K562 (cell line): ENCODE results near the gene DDR1. TPM values are rescaled to one million over a fixed set of nuclear protein-coding genes. Genes with fewer than 3 reads are reported as not detected.

ENCODE experiments used
- ATAC-seq: fragments of 200-7000 bp; cut with Tn5 transposase; 3 replicates; pipeline ENCODE4 v1.9.1; 2020; ENCODE audit warnings: moderate library complexity
- BruUV-seq: library from RNA; stranded (reverse); fragments of 400-500 nt; replicated peaks from 2 replicates; lab custom pipeline; 2021; lab: Mats Ljungman, UMichigan
- CTCF ChIA-PET: fragments of 300-600 bp; formaldehyde crosslinking; extraction: SDS; loops from one replicate; lab custom pipeline; 2021; ENCODE audit warnings: low intra/inter-chr PET ratio; lab: Yijun Ruan, JAX
- POLR2A ChIA-PET: fragments of 300-600, 350-650 bp; sonication (Branson Sonifier 250); formaldehyde crosslinking; extraction: SDS; loops from one replicate; lab custom pipeline; 2021; ENCODE audit warnings: antibody characterized with exemption, inconsistent platforms; lab: Yijun Ruan, JAX
- DNase-seq, 4 experiments: peaks; one replicate each; pipeline versions ENCODE4 v3.0.0 to v3.0.0-alpha.2; 2011 to 2018; ENCODE audit warnings: low spot score in 3 of 4, mixed read lengths in 3 of 4; ENCODE audit errors: extremely low read depth in 1 of 4
- FAIRE-seq: peaks from 2 replicates; lab custom pipeline; 2011; peaks lifted over from hg19 to GRCh38; lab: Jason Lieb, UNC
- H2AFZ ChIP-seq: 2 replicates; pipeline ENCODE4 v1.6.0; 2011; ENCODE audit warnings: low read depth, low read length, control low read depth, inconsistent platforms
- H3K27ac ChIP-seq: fragments of 200-600 bp; 3 replicates; pipeline ENCODE4 v1.8.0; 2011; ENCODE audit warnings: low read depth, mild to moderate bottlenecking, control low read depth, inconsistent platforms, low read length, moderate library complexity, mixed read lengths; ENCODE audit errors: extremely low read depth
- H3K27me3 ChIP-seq, 2 experiments: fragments of 300-600 bp in 1 of 2; 2 replicates in 1 of 2; 3 replicates in 1 of 2; pipeline versions ENCODE4 v1.6.0 to v1.8.0; 2011; ENCODE audit warnings: inconsistent platforms in 2 of 2, low read length in 2 of 2, mild to moderate bottlenecking in 1 of 2, mixed read lengths in 1 of 2, moderate library complexity in 1 of 2; ENCODE audit not compliant: control insufficient read depth in 2 of 2, insufficient read depth in 2 of 2
- H3K36me3 ChIP-seq: fragments of 300-600 bp; 3 replicates; pipeline ENCODE4 v1.8.0; 2011; ENCODE audit warnings: mild to moderate bottlenecking, low read length, inconsistent platforms; ENCODE audit not compliant: control insufficient read depth, insufficient read depth
- H3K4me1 ChIP-seq, 2 experiments: fragments of 200-600 bp in 1 of 2; replicated peaks in 1 of 2; 2 replicates in 1 of 2; 3 replicates in 1 of 2; pipeline versions ENCODE4 v1.5.1 to v1.8.0; 2011; ENCODE audit warnings: inconsistent platforms in 2 of 2, low read length in 2 of 2, mild to moderate bottlenecking in 1 of 2, mixed read lengths in 1 of 2, moderate library complexity in 1 of 2; ENCODE audit not compliant: control insufficient read depth in 2 of 2, insufficient read depth in 2 of 2
- H3K4me2 ChIP-seq: 2 replicates; pipeline ENCODE4 v1.6.1; 2011; ENCODE audit warnings: low read length, control low read depth, inconsistent platforms, mixed read lengths; ENCODE audit not compliant: insufficient read depth
- H3K4me3 ChIP-seq: fragments of 200-600 bp; sonication (generic), shearing (Covaris generic); 2 replicates; pipeline ENCODE4 v1.5.1; 2016; ENCODE audit warnings: control low read depth, inconsistent platforms
- H3K79me2 ChIP-seq: fragments of 200-600 bp; 3 replicates; pipeline ENCODE4 v1.8.0; 2011; ENCODE audit warnings: low read length, inconsistent platforms; ENCODE audit not compliant: control insufficient read depth, insufficient read depth
- H3K9ac ChIP-seq, 2 experiments: 2 replicates each; pipeline versions ENCODE4 v1.6.0 to v1.6.1; 2011; ENCODE audit warnings: low read depth in 2 of 2, low read length in 2 of 2, control low read depth in 1 of 2, inconsistent platforms in 1 of 2, mild to moderate bottlenecking in 1 of 2, mixed read lengths in 1 of 2; ENCODE audit not compliant: insufficient read depth in 1 of 2
- H3K9me1 ChIP-seq: one replicate; pipeline ENCODE4 v1.6.0; 2011; ENCODE audit warnings: inconsistent platforms, mild to moderate bottlenecking, low read length, moderate library complexity; ENCODE audit not compliant: control insufficient read depth, insufficient read depth
- H3K9me3 ChIP-seq: replicated peaks from 2 replicates; pipeline ENCODE4 v1.5.1; 2011; ENCODE audit warnings: low read depth, low read length, inconsistent platforms; ENCODE audit not compliant: control insufficient read depth, insufficient read depth
- H4K20me1 ChIP-seq: replicated peaks from 2 replicates; pipeline ENCODE4 v1.6.1; 2011; ENCODE audit warnings: low read length, inconsistent platforms, mixed read lengths; ENCODE audit not compliant: control insufficient read depth, insufficient read depth
- CTCF ChIP-seq, 3 experiments: IDR thresholded peaks in 2 of 3; conservative IDR thresholded peaks in 1 of 3; 2 replicates each; pipeline ENCODE4 v1.5.1; 2011 to 2012; ENCODE audit warnings: low read length in 3 of 3, mild to moderate bottlenecking in 3 of 3, control low read depth in 2 of 3, improper control_type of control experiment in 1 of 3, inconsistent platforms in 1 of 3, low read depth in 1 of 3, mixed read lengths in 1 of 3, moderate library complexity in 1 of 3; ENCODE audit not compliant: insufficient read depth in 2 of 3
- EGR1 ChIP-seq: fragments of 450-650 bp; conservative IDR thresholded peaks from 2 replicates; pipeline ENCODE4 v1.6.1; 2017; ENCODE audit warnings: mild to moderate bottlenecking
- LEF1 ChIP-seq: fragments of 450-650 bp; IDR thresholded peaks from 2 replicates; pipeline ENCODE4 v1.6.1; 2016; ENCODE audit warnings: mild to moderate bottlenecking
- MECOM ChIP-seq: fragments of 250-450 bp; sonication (Bioruptor Pico); IDR thresholded peaks from 2 replicates; pipeline ENCODE4 v1.8.0; 2022; ENCODE audit warnings: inconsistent platforms
- MEF2A ChIP-seq: IDR thresholded peaks from 2 replicates; pipeline ENCODE4 v1.6.1; 2011; ENCODE audit warnings: low read depth, mild to moderate bottlenecking, low read length, moderate library complexity; ENCODE audit not compliant: control insufficient read depth
- NFRKB ChIP-seq: fragments of 450-650 bp; IDR thresholded peaks from 2 replicates; pipeline ENCODE4 v1.6.1; 2016; ENCODE audit warnings: low read depth
- NR1H2 ChIP-seq: sonication (generic); formaldehyde crosslinking; IDR thresholded peaks from 2 replicates; pipeline ENCODE4 v1.4.0; 2020; ENCODE audit warnings: mild to moderate bottlenecking, missing genetic modification reagents
- NR2C1 ChIP-seq, 2 experiments: fragments of 450-650 bp; IDR thresholded peaks; 2 replicates each; pipeline ENCODE4 v1.6.1; 2017; ENCODE audit warnings: mild to moderate bottlenecking in 2 of 2, antibody characterized with exemption in 1 of 2, inconsistent platforms in 1 of 2, missing compliant biosample characterization in 1 of 2, missing genetic modification characterization in 1 of 2
- NR2C2 ChIP-seq, 2 experiments: fragments of 200-800 bp in 1 of 2; sonication (Bioruptor generic) in 1 of 2; sonication (generic) in 1 of 2; formaldehyde crosslinking in 1 of 2; IDR thresholded peaks; 2 replicates each; pipeline versions ENCODE4 v1.6.1 to v1.8.0; 2016 to 2022; ENCODE audit warnings: mild to moderate bottlenecking in 1 of 2, missing compliant biosample characterization in 1 of 2, missing genetic modification characterization in 1 of 2, missing genetic modification reagents in 1 of 2
- PURB ChIP-seq: sonication (generic); formaldehyde crosslinking; IDR thresholded peaks from 2 replicates; pipeline ENCODE4 v1.9.0; 2021; ENCODE audit warnings: low read depth, mild to moderate bottlenecking, missing genetic modification reagents
- SMAD2 ChIP-seq: fragments of 150-350 bp; IDR thresholded peaks from 2 replicates; pipeline ENCODE4 v1.6.1; 2014; ENCODE audit warnings: low read depth, mild to moderate bottlenecking, low read length
- THRAP3 ChIP-seq: fragments of 450-650 bp; IDR thresholded peaks from 2 replicates; pipeline ENCODE4 v1.6.1; 2016; ENCODE audit warnings: mild to moderate bottlenecking, inconsistent platforms, borderline replicate concordance
- ZNF121 ChIP-seq: sonication (generic); formaldehyde crosslinking; conservative IDR thresholded peaks from 2 replicates; pipeline ENCODE4 v1.8.0; 2022; ENCODE audit warnings: missing genetic modification reagents
- ZNF398 ChIP-seq: fragments of 250-450 bp; sonication (Bioruptor Pico); IDR thresholded peaks from 2 replicates; pipeline ENCODE4 v1.8.0; 2021; ENCODE audit warnings: moderate library complexity, mild to moderate bottlenecking, inconsistent platforms
- ZNF584 ChIP-seq: fragments of 200-800 bp; sonication (Bioruptor generic); IDR thresholded peaks from 2 replicates; pipeline ENCODE4 v1.6.1; 2016; ENCODE audit warnings: low read depth, mild to moderate bottlenecking, missing genetic modification characterization, missing compliant biosample characterization
- ZNF589 ChIP-seq: fragments of 200-800 bp; sonication (Bioruptor generic); IDR thresholded peaks from 2 replicates; pipeline ENCODE4 v1.6.1; 2016; ENCODE audit warnings: low read depth, missing genetic modification characterization, missing compliant biosample characterization
- ZNF699 ChIP-seq: fragments of 250-450 bp; sonication (Bioruptor Pico); IDR thresholded peaks from 2 replicates; pipeline ENCODE4 v1.8.0; 2021; ENCODE audit warnings: mild to moderate bottlenecking, moderate library complexity; ENCODE audit not compliant: insufficient replicate concordance
- WGBS: fragments of 100-300 bp; shearing (Covaris generic); methylation state at CpG from one replicate; pipeline ENCODE4 v1.1.6; 2016; ENCODE audit warnings: low coverage, mixed read lengths; ENCODE audit not compliant: insufficient coverage; ENCODE audit errors: missing lambda C conversion rate; 5-methylcytosine and 5-hydroxymethylcytosine counted together
- in situ Hi-C: fragments of 300-500 bp; cut with MboI; formaldehyde crosslinking; loops from 4 replicates; pipeline ENCODE4 v1.15.0; 2018; ENCODE audit warnings: inconsistent platforms, mixed read lengths
- intact Hi-C: fragments of 100-400 bp; cut with micrococcal nuclease; formaldehyde crosslinking; loops from 2 replicates; pipeline ENCODE4 v1.14.2; 2022
- polyA plus RNA-seq, 8 experiments: library from polyadenylated mRNA; depleted of rRNA in 4 of 8; stranded (reverse) in 5 of 8; unstranded in 3 of 8; fragments of >200 nt; fragmentation: Nextera tagmentation in 2 of 8; fragmentation: Illumina TruSeq in 1 of 8; extraction: Ambion mirVana in 2 of 8; extraction: Trizol in 1 of 8; gene quantifications; 2 replicates each; pipeline versions ENCODE4 v1.2.1 to v1.2.3, GENCODE V29; 2011 to 2014; ENCODE audit warnings: inconsistent platforms in 1 of 8, missing spikeins in 1 of 8
- total RNA-seq, 7 experiments: library from RNA; depleted of rRNA in 6 of 7; stranded (reverse); fragments of >200 nt in 6 of 7; fragmentation: Illumina TruSeq in 2 of 7; extraction: Trizol in 2 of 7; gene quantifications; 2 replicates each; pipeline versions ENCODE4 v1.2.1 to v1.2.3, GENCODE V29; 2011 to 2021; ENCODE audit warnings: low replicate concordance in 1 of 7

DDR1 gene
- total and polyA plus RNA-seq, 9 of the 15 experiments (the other 6 are each of a cell fraction or from before 2014, with no cell fraction given): 1.4 to 44.6 (median 12.2) TPM

- H3K4me3 ChIP-seq: peak overlapping the region; percentile 55
- H3K9me1 ChIP-seq: no peaks in the 10 kb centered on the region
- no peaks in the 10 kb centered on the region for H4K20me1 ChIP-seq
- H2AFZ ChIP-seq: peak overlapping the region; percentile 86
- H3K9me3 ChIP-seq: no peaks in the 10 kb centered on the region
- BruUV-seq: no TSS peak
- ATAC-seq (peak; percentile 70), FAIRE-seq (no peak), DNase-seq (peak; percentile 70 to 86 (median 73))
- intact Hi-C loops: loop anchor here (1.0 to 2.0 kb wide), 6 partner anchors 38 to 172 kb away; no protein-coding TSS in a partner anchor
- H3K4me2 ChIP-seq: peak overlapping the region; percentile 99
- WGBS: 19% methylated on average over 17 of the region's 17 CpGs
- H3K79me2 ChIP-seq: peaks cover 8% of the 10 kb centered on the region; the same call in 2 of the 3 replicates
- H3K36me3 ChIP-seq: peaks cover 78% of the 10 kb centered on the region; the same call in 2 of the 3 replicates
- peaks cover 15 to 28% of the 10 kb centered on the region in 2 experiments for H3K4me1 ChIP-seq
- ChIA-PET CTCF (interaction anchor here (0.5 to 3.7 kb wide), 16 partner anchors 11 to 433 kb away, joined by 3 to 34 read pairs (median 6); no protein-coding TSS in a partner anchor), POLR2A (interaction anchor here (0.6 to 3.5 kb wide), 14 partner anchors 9 to 1804 kb away, joined by 3 to 11 read pairs (median 4); no protein-coding TSS in a partner anchor)
- H3K27me3 ChIP-seq: no peaks in the 10 kb centered on the region
- peak overlapping the region; percentile 91 to 92 for H3K9ac ChIP-seq
- peak overlapping the region; percentile 89 for H3K27ac ChIP-seq
- in situ Hi-C loops: loop anchor here (5.0 to 10.0 kb wide), 2 partner anchors 162 to 460 kb away; no protein-coding TSS in a partner anchor
- no peak for TF ChIP-seq MEF2A
- TF ChIP-seq ZNF589 (CRISPR knock-in tag): peak; percentile 67; the same call in 1 of the 2 replicates
- no peak for TF ChIP-seq ZNF398 (CRISPR knock-in tag)
- TF ChIP-seq THRAP3: 0 out of 2 replicates have a peak, but pooled peaks have one; percentile 14
- TF ChIP-seq MECOM: no peak
- TF ChIP-seq NR2C1 (IDR thresholded peaks at IDR 0.05): peak; percentile 81
- peak; percentile 73 for TF ChIP-seq NR2C1 (tag; IDR thresholded peaks at IDR 0.05)
- no peak for TF ChIP-seq LEF1
- peak; percentile 72; the same call in 1 of the 2 replicates for TF ChIP-seq NFRKB
- 0 out of 6 replicates have a peak, but pooled peaks of 1 of the 3 experiments have one; percentile 5 for TF ChIP-seq CTCF (IDR thresholded peaks at IDR 0.05 in 2 of 3, conservative IDR thresholded peaks at IDR 0.05 in 1 of 3; ENCODE audit: insufficient read depth in 2 of 3, low read depth in 1 of 3, low read length in 3 of 3)
- TF ChIP-seq ZNF699 (CRISPR knock-in tag): no peak
- TF ChIP-seq NR2C2 (CRISPR knock-in tag; IDR thresholded peaks at IDR 0.05): 0 out of 2 replicates have a peak, but pooled peaks have one; percentile 25
- TF ChIP-seq NR2C2 (tag; IDR thresholded peaks at IDR 0.05): peak; percentile 80
- TF ChIP-seq PURB (CRISPR knock-in tag): no peak
- TF ChIP-seq ZNF121 (CRISPR knock-in tag): no peak
- no peak for TF ChIP-seq ZNF584 (CRISPR knock-in tag)
- no peak for TF ChIP-seq EGR1
- no peak for TF ChIP-seq SMAD2
- no peak for TF ChIP-seq NR1H2 (CRISPR knock-in tag)
Observed at GRCh38 chr6:30914854-30915590, 30.7 kb downstream of the DDR1 start.
